Muscle layer of colon (tissue), 2 donors: ENCODE data around the gene BPIFB6.

Experiments used
- H3K27ac ChIP-seq: one replicate; pipeline ENCODE4 v1.7.0; 2013; ENCODE audit warnings: low read depth, mild to moderate bottlenecking, low read length, moderate library complexity
- H3K27me3 ChIP-seq, 2 donors: one replicate each; pipeline ENCODE4 v1.7.0; 2013; ENCODE audit warnings: low read length in 2 of 2, mild to moderate bottlenecking in 2 of 2; ENCODE audit not compliant: insufficient read depth in 2 of 2, control insufficient read depth in 1 of 2
- H3K36me3 ChIP-seq: one replicate; pipeline ENCODE4 v1.7.0; 2013; ENCODE audit warnings: mild to moderate bottlenecking, low read length; ENCODE audit not compliant: insufficient read depth
- H3K4me1 ChIP-seq: one replicate; pipeline ENCODE4 v1.7.0; 2013; ENCODE audit warnings: mild to moderate bottlenecking, low read length; ENCODE audit not compliant: insufficient read depth
- H3K4me3 ChIP-seq, 2 donors: one replicate each; pipeline ENCODE4 v1.7.0; 2013; ENCODE audit warnings: low read length in 2 of 2, low read depth in 1 of 2, mild to moderate bottlenecking in 1 of 2, moderate library complexity in 1 of 2
- H3K9ac ChIP-seq: one replicate; pipeline ENCODE4 v1.7.0; 2013; ENCODE audit warnings: low read length
- H3K9me3 ChIP-seq: one replicate; pipeline ENCODE4 v1.7.0; 2013; ENCODE audit warnings: mild to moderate bottlenecking, low read length
- donor health status: abdominal sarcoma.
- donor health status: Adenocarcinoma of cecum.

The BPIFB6 gene

DNA sequence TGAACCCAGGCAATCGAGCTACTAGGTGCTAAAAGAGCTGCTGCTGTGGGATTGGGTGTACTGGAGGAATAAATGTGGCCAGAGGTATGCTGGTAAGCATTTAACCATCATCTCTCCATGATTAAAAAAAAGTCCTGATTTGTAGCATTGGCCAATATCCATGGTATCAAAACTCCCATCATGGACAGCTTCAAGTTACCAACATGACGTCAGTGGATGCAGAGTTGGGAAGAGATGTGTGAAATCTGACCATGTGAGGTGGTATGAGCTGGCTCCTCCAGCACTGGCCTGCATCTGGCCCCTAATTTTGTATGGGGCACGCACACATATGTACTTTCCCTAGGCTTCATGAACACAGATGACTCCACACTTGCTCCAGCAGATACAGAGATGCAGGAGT is 59.7 kb downstream of the BPIFB6 start:
- Histone ChIP-seq H3K4me1 (no peaks in the 10 kb centered on the region), H3K9me3 (no peaks in the 10 kb centered on the region), H3K36me3 (no peaks in the 10 kb centered on the region), H3K4me3 (no peak overlapping the region), H3K27ac (no peak overlapping the region), H3K27me3 (no peaks in the 10 kb centered on the region), H3K9ac (no peak overlapping the region)

- Histone ChIP-seq H3K36me3 (no peaks in the 10 kb centered on the region), H3K9me3 (no peaks in the 10 kb centered on the region), H3K4me3 (no peak overlapping the region), H3K27ac (no peak overlapping the region), H3K9ac (no peak overlapping the region), H3K27me3 (no peaks in the 10 kb centered on the region), H3K4me1 (no peaks in the 10 kb centered on the region)
Observed at GRCh38 chr20:33091693-33092092, 60.2 kb downstream of the BPIFB6 start.

DNA sequence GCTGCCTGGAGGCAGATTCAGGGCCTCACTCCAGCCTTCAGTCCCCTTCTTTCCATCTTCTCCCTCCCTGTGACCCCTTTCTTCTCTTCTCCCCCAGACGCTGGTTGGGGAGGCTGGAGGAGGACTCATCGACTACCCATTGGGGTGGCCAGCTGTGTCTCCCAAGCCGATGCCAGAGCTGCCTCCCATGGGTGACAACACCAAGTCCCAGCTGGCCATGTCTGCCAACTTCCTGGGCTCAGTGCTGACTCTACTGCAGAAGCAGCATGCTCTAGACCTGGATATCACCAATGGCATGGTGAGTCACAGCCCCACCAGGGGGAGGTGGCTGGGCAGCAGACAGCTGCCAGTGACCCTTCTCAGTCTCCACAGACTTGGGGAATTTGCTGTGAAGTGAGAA is 60.9 kb downstream of the BPIFB6 start:
- Histone ChIP-seq H3K4me1 (no peaks in the 10 kb centered on the region), H3K9ac (no peak overlapping the region), H3K36me3 (no peaks in the 10 kb centered on the region), H3K27ac (no peak overlapping the region), H3K27me3 (no peaks in the 10 kb centered on the region), H3K4me3 (no peak overlapping the region), H3K9me3 (no peaks in the 10 kb centered on the region)

DNA sequence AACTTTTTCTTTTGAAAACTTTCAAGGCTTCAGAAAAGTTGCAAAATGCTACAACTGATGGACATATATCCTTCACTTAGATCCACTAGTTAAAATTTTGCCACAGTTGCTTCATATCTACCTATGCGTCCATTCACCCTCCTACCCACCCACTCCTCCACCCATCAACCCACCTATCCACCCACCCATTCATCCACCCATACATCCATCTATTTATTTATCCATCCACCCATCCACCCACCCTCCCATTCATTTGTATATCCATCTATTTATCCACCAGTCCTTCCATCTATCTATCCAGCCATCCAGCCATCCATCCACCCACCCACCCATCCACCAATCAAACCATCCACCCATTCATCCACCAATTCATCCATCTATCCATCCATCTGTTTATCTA is 61.6 kb downstream of the BPIFB6 start:
- Histone ChIP-seq H3K27me3 (no peaks in the 10 kb centered on the region), H3K9me3 (no peaks in the 10 kb centered on the region), H3K4me3 (no peak overlapping the region), H3K4me1 (no peaks in the 10 kb centered on the region), H3K9ac (no peak overlapping the region), H3K36me3 (no peaks in the 10 kb centered on the region), H3K27ac (no peak overlapping the region)

GRCh38 chr20:33093582-33093981 is 62.1 kb downstream of the BPIFB6 start:
- no peak overlapping the region for H3K4me3 ChIP-seq
- no peak overlapping the region for H3K9ac ChIP-seq
- no peaks in the 10 kb centered on the region for H3K27me3 ChIP-seq
- no peaks in the 10 kb centered on the region for H3K36me3 ChIP-seq
- no peaks in the 10 kb centered on the region for H3K9me3 ChIP-seq
- no peaks in the 10 kb centered on the region for H3K4me1 ChIP-seq
- no peak overlapping the region for H3K27ac ChIP-seq
